HG03280 (cell line): ENCODE data around the gene RPL5.

Experiments used
- ATAC-seq: cut with Tn5 transposase; IDR thresholded peaks from one replicate; pipeline ENCODE4 v1.9.1; 2021; ENCODE audit warnings: mild to moderate bottlenecking, moderate library complexity; ENCODE audit not compliant: unreplicated experiment

Gene RPL5

GRCh38 chr1:92817986-92818764 lies 13.7 kb upstream of the RPL5 start:
- peak; percentile 75 for ATAC-seq

- ATAC-seq = no peak
Measured at GRCh38 chr1:92820024-92820423, 11.8 kb upstream of the RPL5 start.

GRCh38 chr1:92820551-92820950 lies 11.3 kb upstream of the RPL5 start:
- no peak for ATAC-seq

GRCh38 chr1:92822879-92823278 lies 9.0 kb upstream of the RPL5 start:
- ATAC-seq = no peak

GRCh38 chr1:92826792-92827191 lies 5.0 kb upstream of the RPL5 start:
- ATAC-seq = no peak

GRCh38 chr1:92831368-92831761 lies 475 bp upstream of the RPL5 start:
- no peak for ATAC-seq

- ATAC-seq = peak; percentile 4
Measured at GRCh38 chr1:92832537-92833114, 786 bp downstream of the RPL5 start.

- no peak for ATAC-seq
Measured at GRCh38 chr1:92833840-92834239, 2.0 kb downstream of the RPL5 start.

- ATAC-seq = no peak
Measured at GRCh38 chr1:92834617-92835016, 2.8 kb downstream of the RPL5 start.

- no peak for ATAC-seq
Measured at GRCh38 chr1:92837062-92837461, 5.2 kb downstream of the RPL5 start.

- ATAC-seq = no peak
Measured at GRCh38 chr1:92838519-92838918, 6.7 kb downstream of the RPL5 start.

- no peak for ATAC-seq
Measured at GRCh38 chr1:92839442-92839841, 7.6 kb downstream of the RPL5 start.

- ATAC-seq = no peak
Measured at GRCh38 chr1:92840600-92840999, 8.8 kb downstream of the RPL5 start.

- ATAC-seq = no peak
Measured at GRCh38 chr1:92842082-92843045, 10.5 kb downstream of the RPL5 start.

- no peak for ATAC-seq
Measured at GRCh38 chr1:92843046-92843423, 11.2 kb downstream of the RPL5 start.

GRCh38 chr1:92843429-92844352 lies 11.9 kb downstream of the RPL5 start:
- ATAC-seq = no peak

- no peak for ATAC-seq
Measured at GRCh38 chr1:92844439-92844838, 12.6 kb downstream of the RPL5 start.

- no peak for ATAC-seq
Measured at GRCh38 chr1:92845908-92846307, 14.1 kb downstream of the RPL5 start.

GRCh38 chr1:92848201-92848600 lies 16.4 kb downstream of the RPL5 start:
- no peak for ATAC-seq

- ATAC-seq = no peak
Measured at GRCh38 chr1:92850019-92850418, 18.2 kb downstream of the RPL5 start.

GRCh38 chr1:92851729-92852128 lies 19.9 kb downstream of the RPL5 start:
- ATAC-seq = no peak
